ENCODE data around the gene ONECUT1.

Gene ONECUT1

GRCh38 chr15:52802110-52802509, 12.0 kb upstream of the ONECUT1 start:
- ChIA-PET POLR2A (no interaction called here), CTCF (no interaction called here)
- DNase-seq (ENCODE audit: low read depth, low spot score), result no peak
- no peak overlapping the region for H3K4me3 ChIP-seq (ENCODE audit: low read depth, low read length)
- TF ChIP-seq CTCF (IDR thresholded peaks at IDR 0.05; ENCODE audit: insufficient read depth, low read length, missing control alignments), result no peak

GRCh38 chr15:52801748-52802085, 11.6 kb upstream of the ONECUT1 start:
- no peak overlapping the region for H3K4me3 ChIP-seq (ENCODE audit: low read depth, low read length)
- no peak for DNase-seq (ENCODE audit: low read depth, low spot score)
- no peak for TF ChIP-seq CTCF (IDR thresholded peaks at IDR 0.05; ENCODE audit: insufficient read depth, low read length, missing control alignments)
- CTCF ChIA-PET, result no interaction called here
- POLR2A ChIA-PET, result no interaction called here

GRCh38 chr15:52800828-52801747, 11.0 kb upstream of the ONECUT1 start:
- no peak overlapping the region for H3K4me3 ChIP-seq (ENCODE audit: low read depth, low read length)
- CTCF ChIA-PET, result no interaction called here
- POLR2A ChIA-PET, result no interaction called here
- TF ChIP-seq CTCF (IDR thresholded peaks at IDR 0.05; ENCODE audit: insufficient read depth, low read length, missing control alignments), result no peak
- no peak for DNase-seq (ENCODE audit: low read depth, low spot score)

GRCh38 chr15:52799145-52799811, 9.1 kb upstream of the ONECUT1 start:
- ChIA-PET CTCF (no interaction called here), POLR2A (no interaction called here)
- H3K4me3 ChIP-seq (ENCODE audit: low read depth, low read length), result no peak overlapping the region
- no peak for TF ChIP-seq CTCF (IDR thresholded peaks at IDR 0.05; ENCODE audit: insufficient read depth, low read length, missing control alignments)
- DNase-seq (ENCODE audit: low read depth, low spot score), result no peak

- ChIA-PET POLR2A (no interaction called here), CTCF (no interaction called here)
- no peak for DNase-seq (ENCODE audit: low read depth, low spot score)
- no peak for TF ChIP-seq CTCF (IDR thresholded peaks at IDR 0.05; ENCODE audit: insufficient read depth, low read length, missing control alignments)
- no peak overlapping the region for H3K4me3 ChIP-seq (ENCODE audit: low read depth, low read length)
These were observed 8.5 kb upstream of the ONECUT1 start for GRCh38 chr15:52798529-52799101.
